HG02678 (cell line): Measurements from ENCODE around the gene NTM.

Source experiments
- ATAC-seq: cut with Tn5 transposase; IDR thresholded peaks from one replicate; pipeline ENCODE4 v1.9.1; 2021; ENCODE audit warnings: mild to moderate bottlenecking, moderate library complexity; ENCODE audit not compliant: unreplicated experiment

NTM gene

DNA sequence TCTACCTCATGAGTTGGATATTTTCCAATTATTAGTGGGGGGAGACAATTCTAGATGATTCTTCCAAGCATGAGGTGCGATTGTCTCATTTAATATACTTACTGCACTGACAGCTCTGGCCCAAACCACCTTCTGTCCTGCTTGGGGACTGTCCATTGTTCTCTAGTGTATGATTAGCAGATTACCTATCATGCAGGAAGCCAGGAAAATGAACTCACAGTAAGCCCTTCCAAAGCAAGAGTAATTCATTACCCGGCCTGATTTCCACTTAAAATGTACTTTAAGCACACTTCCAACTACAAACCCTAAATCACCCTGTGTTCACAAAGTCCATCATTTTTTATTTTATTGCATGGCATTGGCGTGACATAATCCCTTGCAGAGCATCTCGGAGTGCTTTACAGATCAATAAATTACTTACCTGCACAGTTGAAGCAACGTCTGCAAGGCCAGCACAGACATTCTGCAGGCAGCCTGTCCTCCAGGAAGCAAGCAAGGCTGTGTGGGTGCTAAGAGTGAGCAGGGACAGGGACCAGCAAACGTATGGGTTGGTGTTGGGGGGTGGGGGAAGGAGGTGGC lies 838.2 kb downstream of the NTM start:
- ATAC-seq: no peak

DNA sequence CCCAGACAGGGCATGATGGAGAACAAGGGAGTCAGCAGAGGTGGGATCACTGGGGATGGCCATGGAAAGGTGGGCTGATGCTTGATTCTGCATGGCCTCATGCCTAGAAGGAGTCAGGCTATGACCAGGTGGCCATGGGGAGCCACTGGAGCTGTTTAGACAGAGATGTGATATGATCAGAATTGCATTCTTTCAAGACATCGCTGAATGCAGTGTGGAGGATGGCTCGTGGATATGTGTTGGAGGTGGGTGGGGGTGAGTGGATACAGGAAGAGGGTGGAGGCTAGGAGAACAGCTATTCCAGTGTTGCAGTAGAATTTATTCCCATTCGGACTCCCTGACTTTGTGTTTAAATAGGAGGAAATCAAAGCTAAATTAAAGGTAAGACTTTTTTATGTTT lies 841.1 kb downstream of the NTM start:
- no peak for ATAC-seq

DNA sequence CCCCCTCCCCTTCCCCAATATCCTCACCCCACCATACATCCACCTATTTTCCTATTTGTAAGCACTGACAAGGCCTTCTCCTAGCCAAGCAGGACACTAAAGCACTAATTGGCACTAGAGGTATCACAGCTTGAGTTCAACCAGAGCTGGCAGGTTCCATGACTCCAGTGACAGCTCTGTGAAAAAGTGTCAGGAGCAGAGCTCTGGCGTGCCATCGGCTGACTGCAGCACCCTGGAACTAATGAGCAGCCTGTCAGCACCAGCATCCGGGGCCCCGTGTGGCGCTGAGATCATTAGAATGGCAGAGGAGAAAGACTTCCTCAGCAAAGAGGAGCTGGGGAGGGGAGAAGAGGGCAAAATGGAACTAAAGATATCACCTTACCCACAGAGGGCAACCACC lies 847.4 kb downstream of the NTM start:
- ATAC-seq: no peak

- ATAC-seq: no peak
These were observed 850.1 kb downstream of the NTM start for GRCh38 chr11:132220474-132220873.

GRCh38 chr11:132222345-132222744 lies 851.9 kb downstream of the NTM start:
- ATAC-seq: no peak

GRCh38 chr11:132226522-132226921 lies 856.1 kb downstream of the NTM start:
- no peak for ATAC-seq

GRCh38 chr11:132228746-132229325 lies 858.4 kb downstream of the NTM start:
- ATAC-seq: no peak

GRCh38 chr11:132231656-132232347 lies 861.4 kb downstream of the NTM start:
- ATAC-seq: no peak

DNA sequence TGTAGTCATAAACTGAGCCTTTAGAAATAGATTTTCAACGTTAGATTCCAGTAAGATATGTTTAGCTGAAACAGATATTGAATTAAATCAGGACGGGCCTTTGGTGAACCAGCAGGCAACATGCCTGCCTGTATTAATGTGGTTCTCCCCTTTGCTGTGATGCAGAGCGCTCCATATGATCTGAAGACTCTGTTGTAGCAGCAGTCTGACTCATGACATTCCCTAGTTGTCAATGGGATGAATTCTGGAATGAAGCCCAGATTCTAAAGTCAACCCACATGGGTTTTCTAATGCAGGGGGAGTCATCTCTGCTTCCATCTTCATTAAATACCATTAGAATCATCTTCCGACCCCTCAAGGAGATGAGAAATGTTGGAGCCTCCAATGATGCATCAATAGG lies 864.5 kb downstream of the NTM start:
- no peak for ATAC-seq

DNA sequence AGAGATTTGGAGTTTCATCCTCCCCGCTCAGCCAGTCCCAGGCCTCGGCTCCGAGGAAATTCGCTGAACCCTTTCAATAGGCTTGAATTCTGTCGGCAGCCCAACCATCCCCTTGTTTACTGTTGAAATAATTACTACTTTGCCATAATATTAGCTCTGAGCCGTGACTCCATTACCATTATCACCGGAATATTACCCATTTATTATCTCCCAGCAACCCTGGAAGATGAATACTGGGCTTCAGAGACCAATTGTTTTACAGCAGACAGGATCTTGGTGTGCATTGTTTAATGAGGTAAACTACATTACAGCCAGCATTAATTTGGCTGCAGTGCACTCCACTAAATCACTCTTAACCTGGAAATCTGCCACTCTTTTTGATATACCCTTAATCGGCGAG lies 867.4 kb downstream of the NTM start:
- ATAC-seq: no peak

- ATAC-seq: no peak
These were observed 868.0 kb downstream of the NTM start for GRCh38 chr11:132238331-132238866.

- no peak for ATAC-seq
These were observed 870.0 kb downstream of the NTM start for GRCh38 chr11:132240374-132240773.

DNA sequence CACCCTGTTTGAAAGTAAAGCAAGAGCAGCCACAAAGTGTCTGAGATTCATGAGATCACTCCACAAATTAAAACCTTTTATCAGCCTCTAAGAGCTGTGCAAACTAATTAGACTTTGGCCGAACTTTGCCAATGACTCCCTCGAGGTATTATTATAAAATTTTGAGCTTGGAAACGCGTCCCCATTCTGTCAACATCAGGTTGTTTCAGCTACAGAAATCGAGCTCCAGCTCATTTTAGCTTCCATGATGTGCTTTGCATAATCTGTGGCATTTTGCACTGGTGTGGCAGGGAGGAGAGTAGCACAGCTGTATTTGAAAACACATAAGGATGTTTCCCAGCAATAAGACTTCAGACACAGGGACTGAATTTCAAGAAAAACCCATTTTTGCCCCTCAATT lies 872.2 kb downstream of the NTM start:
- no peak for ATAC-seq

GRCh38 chr11:132244846-132245245 lies 874.4 kb downstream of the NTM start:
- no peak for ATAC-seq

DNA sequence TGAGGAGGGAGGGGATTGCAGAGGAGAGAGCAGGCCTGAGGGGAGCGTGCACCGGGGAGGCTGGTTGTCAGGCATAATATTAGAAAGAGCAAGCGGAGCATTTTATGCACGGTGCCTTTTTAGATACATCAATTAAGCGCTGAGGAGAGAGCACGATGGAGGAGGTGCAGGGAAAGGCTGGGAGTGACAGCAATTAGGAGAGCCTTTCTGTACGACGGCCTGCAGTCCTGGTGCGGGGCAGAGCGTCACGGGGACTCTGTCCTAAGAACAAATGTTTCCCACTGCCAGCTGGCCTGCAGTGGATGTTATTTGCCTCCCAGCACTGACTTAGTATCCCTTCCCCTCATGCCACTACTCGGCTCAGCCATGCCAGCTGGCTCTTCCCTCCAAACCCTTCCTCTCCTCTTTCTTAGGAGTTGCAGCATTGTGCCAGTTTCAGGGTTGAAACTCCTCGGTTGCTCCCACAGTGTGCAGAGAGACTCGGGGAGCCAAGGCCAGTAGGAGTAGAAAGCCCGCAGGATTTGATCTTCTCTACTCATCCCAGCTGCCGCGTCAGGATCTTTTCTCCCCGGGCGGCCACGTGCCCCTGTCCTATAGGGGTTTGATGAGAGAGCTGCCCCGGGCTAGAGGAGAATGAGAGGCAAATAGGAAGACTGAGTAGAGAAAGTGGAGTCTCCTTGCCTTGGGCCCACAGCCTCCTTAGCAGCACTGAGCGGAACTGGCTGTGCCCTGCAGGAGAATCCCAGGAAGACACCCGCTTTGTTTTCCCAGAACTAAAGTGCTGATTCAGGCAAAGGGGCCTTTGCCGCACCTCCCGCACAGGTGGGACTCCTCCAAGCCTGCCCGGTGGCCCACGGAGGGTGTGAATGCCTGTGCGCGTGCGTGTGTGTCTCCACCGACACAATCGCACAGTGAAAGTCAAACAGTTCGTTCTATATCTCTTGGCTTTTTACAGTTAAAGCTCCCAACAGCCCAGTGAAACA lies 875.3 kb downstream of the NTM start:
- no peak for ATAC-seq

DNA sequence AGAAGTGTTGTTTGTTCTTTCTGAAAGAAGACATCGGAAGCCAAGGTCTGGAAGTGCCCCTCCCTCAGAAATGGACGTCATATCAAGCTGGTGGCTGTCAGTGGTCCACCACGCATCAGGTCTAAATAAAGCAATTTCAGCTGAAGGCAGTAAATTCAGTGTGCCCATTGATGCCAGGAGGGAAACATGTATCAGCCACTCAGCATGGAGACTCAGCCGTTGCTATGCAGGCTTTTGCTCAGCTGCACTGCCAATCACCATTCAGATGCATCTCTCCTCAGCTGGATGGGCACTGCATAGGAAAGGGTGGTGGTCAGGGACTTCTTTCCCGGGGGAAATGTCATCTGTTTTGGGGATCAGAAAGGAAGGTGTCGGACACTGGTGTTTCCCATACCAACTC lies 878.2 kb downstream of the NTM start:
- ATAC-seq: no peak

DNA sequence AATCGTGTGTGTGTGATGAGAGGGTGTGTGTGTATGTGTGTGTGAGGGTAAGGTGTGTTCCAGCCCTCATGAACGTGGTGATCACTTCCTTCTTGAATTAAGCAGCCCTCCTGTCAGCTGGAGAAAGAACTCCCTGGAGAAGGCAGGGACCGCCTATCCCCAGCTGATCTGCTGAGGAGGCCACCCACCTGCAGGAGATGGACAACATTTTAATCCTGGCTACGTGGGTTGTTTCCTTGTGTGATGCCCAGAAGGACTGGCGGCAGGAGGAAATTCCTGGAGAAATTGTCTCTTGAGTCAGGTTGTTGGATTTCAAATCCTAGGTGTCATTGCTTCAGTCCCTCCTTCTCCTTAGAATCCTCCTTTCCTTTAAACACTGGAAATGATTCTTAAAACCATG lies 878.8 kb downstream of the NTM start:
- no peak for ATAC-seq

DNA sequence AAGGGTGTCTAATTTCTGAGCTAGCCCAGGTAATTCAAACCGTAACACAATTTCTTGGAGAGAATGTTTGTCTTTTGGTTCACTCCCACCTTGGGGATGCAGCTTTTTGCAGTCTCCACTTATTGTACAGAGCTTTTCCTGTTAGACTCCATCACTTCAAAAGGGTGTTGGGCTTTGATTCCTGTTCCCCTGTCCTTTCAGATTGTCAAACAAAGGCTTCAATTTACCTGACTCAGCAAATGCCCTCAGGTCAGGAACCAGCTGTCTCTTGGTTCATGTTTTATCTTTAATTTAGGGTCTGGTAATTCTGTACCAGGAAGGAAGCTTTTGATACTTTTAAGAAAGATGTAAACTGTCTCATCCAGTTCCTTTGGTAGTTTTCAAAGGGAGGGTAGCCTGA lies 880.6 kb downstream of the NTM start:
- ATAC-seq: no peak

- no peak for ATAC-seq
These were observed 883.3 kb downstream of the NTM start for GRCh38 chr11:132253469-132254264.

- ATAC-seq: no peak
These were observed 884.5 kb downstream of the NTM start for GRCh38 chr11:132254906-132255305.
